Memory B cell (primary cell): ENCODE measurements around the gene NUP37.
A peak's percentile ranks its signal among the peaks of the same experiment; 100 is the strongest.
"Not testable (repeated sequence)": the region's sequence is repeated elsewhere in the genome, so short reads cannot be mapped to it uniquely, and the experiment has no call there.

Experiments
- ATAC-seq: fragments of 150-1000 bp; cut with Tn5 transposase; 2 replicates; pipeline ENCODE4 v1.10.0; 2021; ENCODE audit warnings: low read depth, mild to moderate bottlenecking, moderate library complexity
- DNase-seq, 2 donors: peaks; one replicate each; pipeline ENCODE4 v3.0.0; 2022; ENCODE audit warnings: low spot score in 2 of 2
- H3K27ac Mint-ChIP-seq: one replicate; pipeline ENCODE4 v1.8.0; 2022; ENCODE audit warnings: mild to moderate bottlenecking, moderate library complexity, mixed read lengths
- H3K27me3 Mint-ChIP-seq: one replicate; pipeline ENCODE4 v1.8.0; 2022; ENCODE audit warnings: mixed read lengths
- H3K36me3 Mint-ChIP-seq: one replicate; pipeline ENCODE4 v1.8.0; 2022; ENCODE audit warnings: mild to moderate bottlenecking, mixed read lengths
- H3K4me1 Mint-ChIP-seq: one replicate; pipeline ENCODE4 v1.8.0; 2022; ENCODE audit warnings: mixed read lengths
- H3K4me3 Mint-ChIP-seq: one replicate; pipeline ENCODE4 v1.8.0; 2022; ENCODE audit warnings: mild to moderate bottlenecking, moderate library complexity, mixed read lengths
- H3K9me3 Mint-ChIP-seq: one replicate; pipeline ENCODE4 v1.8.0; 2022; ENCODE audit warnings: mixed read lengths

Gene NUP37

DNA sequence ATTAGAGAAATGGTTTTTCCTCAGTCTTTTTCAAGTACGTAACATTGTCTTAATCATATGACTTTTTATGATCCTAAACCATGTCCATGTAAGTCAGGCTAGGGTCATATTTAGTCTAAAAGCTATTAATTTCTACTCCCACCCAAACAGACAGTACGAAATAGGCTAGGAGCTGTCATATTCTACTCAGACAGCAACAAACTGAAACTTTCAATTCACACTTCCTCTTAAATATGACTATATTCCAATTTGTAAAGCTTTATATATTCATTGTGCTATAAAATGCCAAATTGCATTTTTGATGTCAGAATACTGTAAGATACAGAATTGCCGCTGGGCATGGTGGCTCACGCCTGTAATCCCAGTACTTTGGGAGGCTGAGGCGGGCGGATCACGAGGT lies 3.5 kb downstream of the NUP37 start:
- H3K27me3 Mint-ChIP-seq: no peaks in the 10 kb centered on the region
- no peak overlapping the region for H3K27ac Mint-ChIP-seq
- H3K9me3 Mint-ChIP-seq: no peaks in the 10 kb centered on the region
- DNase-seq: no peak
- peaks cover 15% of the 10 kb centered on the region for H3K4me1 Mint-ChIP-seq
- H3K4me3 Mint-ChIP-seq: no peak overlapping the region
- H3K36me3 Mint-ChIP-seq: peaks cover 16% of the 10 kb centered on the region
- ATAC-seq: no peak

DNA sequence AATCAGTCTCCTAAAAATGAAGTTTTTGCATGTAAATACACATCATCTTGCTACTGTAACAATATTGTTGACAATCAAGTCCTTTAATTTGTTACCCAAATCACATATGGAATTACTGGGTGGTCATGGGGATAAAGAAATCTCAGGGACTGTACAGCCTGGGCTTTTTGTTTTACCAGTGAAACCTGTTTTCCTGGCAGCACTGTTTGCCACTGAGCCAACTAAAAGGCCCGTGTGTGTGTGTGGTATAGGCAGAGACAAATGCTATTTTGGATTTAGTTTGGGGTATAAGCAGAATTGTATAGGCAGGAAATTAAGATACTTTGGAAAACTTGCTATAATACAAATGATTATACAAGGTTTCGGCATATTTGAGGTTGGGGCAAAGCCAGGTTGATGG lies 5.7 kb downstream of the NUP37 start:
- no peak overlapping the region for H3K27ac Mint-ChIP-seq
- no peaks in the 10 kb centered on the region for H3K9me3 Mint-ChIP-seq
- ATAC-seq (no peak), DNase-seq (no peak)
- H3K36me3 Mint-ChIP-seq: peaks cover 31% of the 10 kb centered on the region
- no peak overlapping the region for H3K4me3 Mint-ChIP-seq
- no peaks in the 10 kb centered on the region for H3K27me3 Mint-ChIP-seq
- peaks cover 5% of the 10 kb centered on the region for H3K4me1 Mint-ChIP-seq

DNA sequence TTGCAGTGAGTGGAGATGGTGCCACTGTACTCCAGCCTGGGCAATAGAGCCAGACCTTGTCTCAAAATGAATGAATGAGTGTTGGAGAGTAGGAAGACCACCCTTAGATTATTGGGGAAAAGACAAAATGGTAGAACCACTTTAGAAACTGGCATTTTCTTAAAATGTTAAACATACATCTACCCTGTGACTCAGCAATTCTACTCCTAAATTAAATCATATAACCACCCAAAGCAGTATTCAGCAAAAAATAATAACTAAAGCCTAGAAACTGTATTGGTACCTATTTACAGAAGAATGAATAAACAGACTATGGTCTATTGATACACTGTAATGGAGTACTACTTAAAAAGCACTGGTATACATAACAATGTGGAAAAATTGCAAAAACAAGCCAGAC lies 9.1 kb downstream of the NUP37 start:
- no peaks in the 10 kb centered on the region for H3K27me3 Mint-ChIP-seq
- no peaks in the 10 kb centered on the region for H3K9me3 Mint-ChIP-seq
- ATAC-seq (no peak), DNase-seq (no peak)
- H3K4me3 Mint-ChIP-seq: no peak overlapping the region
- H3K4me1 Mint-ChIP-seq: peaks cover 2% of the 10 kb centered on the region
- H3K36me3 Mint-ChIP-seq: peaks cover 45% of the 10 kb centered on the region
- H3K27ac Mint-ChIP-seq: no peak overlapping the region

DNA sequence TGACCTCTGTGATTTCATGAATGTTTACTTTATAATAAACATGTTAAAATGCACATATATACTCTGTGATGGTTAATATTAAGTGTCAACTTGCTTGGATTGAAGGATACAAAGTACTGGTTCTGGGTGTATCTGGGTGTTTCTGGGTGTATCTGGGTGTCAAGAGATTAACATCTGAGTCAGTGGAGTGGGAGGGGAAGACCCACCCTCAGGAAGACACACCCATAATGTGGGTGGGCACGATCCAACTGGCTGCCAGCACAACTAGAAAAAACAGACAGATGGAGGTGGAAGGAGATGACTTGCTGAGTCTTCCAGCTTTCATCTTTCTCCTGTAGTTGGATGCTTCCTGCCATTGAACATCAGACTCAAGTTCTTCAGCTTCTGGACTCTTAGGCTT lies 11.9 kb downstream of the NUP37 start:
- no peaks in the 10 kb centered on the region for H3K4me1 Mint-ChIP-seq
- H3K36me3 Mint-ChIP-seq: peaks cover 53% of the 10 kb centered on the region
- no peak overlapping the region for H3K27ac Mint-ChIP-seq
- ATAC-seq: no peak
- DNase-seq: no peak
- no peaks in the 10 kb centered on the region for H3K27me3 Mint-ChIP-seq
- H3K4me3 Mint-ChIP-seq: no peak overlapping the region
- no peaks in the 10 kb centered on the region for H3K9me3 Mint-ChIP-seq

DNA sequence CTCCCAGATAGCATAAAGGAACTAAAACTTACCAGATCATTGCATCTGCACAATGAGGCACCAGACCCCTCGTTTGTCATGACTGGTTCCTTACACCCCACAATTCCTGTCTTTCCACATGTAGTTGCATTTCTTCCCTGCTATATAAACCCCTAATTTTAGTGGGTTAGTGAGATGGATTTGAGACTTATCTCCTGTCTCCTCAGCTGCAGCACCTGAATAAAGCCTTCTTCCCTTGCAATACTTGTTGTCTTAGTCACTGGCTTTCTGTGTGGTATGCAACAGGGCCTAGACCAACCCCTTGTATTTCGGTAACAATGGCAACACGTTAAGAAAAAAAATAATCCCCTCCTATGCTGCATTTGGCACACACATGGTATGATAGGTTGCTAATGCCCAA lies 13.0 kb downstream of the NUP37 start:
- H3K9me3 Mint-ChIP-seq: no peaks in the 10 kb centered on the region
- H3K4me1 Mint-ChIP-seq: no peaks in the 10 kb centered on the region
- DNase-seq (no peak), ATAC-seq (no peak)
- H3K27me3 Mint-ChIP-seq: no peaks in the 10 kb centered on the region
- H3K27ac Mint-ChIP-seq: no peak overlapping the region
- no peak overlapping the region for H3K4me3 Mint-ChIP-seq
- peaks cover 54% of the 10 kb centered on the region for H3K36me3 Mint-ChIP-seq

DNA sequence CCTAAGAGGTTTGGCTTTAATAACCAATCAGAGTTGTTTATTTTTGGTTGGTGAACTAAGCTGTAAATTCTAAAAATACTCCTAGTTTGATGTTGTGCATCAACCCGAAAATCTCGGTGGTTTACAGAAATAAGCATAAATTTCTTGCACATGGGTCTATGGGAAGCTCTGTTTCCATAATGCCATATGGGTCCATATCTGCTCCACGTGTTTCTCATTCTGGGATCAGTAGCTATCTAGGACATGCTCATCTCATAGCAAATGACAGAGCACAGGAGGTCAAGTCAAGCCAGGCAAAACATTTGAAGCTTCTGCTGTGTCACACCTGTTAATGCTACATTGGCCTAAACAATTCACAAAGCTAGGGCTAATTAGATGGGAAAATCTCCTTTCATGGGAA lies 23.1 kb downstream of the NUP37 start:
- H3K27ac Mint-ChIP-seq: no peak overlapping the region
- no peak for DNase-seq
- no peak for ATAC-seq
- no peaks in the 10 kb centered on the region for H3K4me1 Mint-ChIP-seq
- H3K9me3 Mint-ChIP-seq: no peaks in the 10 kb centered on the region
- no peaks in the 10 kb centered on the region for H3K27me3 Mint-ChIP-seq
- H3K36me3 Mint-ChIP-seq: peaks cover 13% of the 10 kb centered on the region
- no peak overlapping the region for H3K4me3 Mint-ChIP-seq

DNA sequence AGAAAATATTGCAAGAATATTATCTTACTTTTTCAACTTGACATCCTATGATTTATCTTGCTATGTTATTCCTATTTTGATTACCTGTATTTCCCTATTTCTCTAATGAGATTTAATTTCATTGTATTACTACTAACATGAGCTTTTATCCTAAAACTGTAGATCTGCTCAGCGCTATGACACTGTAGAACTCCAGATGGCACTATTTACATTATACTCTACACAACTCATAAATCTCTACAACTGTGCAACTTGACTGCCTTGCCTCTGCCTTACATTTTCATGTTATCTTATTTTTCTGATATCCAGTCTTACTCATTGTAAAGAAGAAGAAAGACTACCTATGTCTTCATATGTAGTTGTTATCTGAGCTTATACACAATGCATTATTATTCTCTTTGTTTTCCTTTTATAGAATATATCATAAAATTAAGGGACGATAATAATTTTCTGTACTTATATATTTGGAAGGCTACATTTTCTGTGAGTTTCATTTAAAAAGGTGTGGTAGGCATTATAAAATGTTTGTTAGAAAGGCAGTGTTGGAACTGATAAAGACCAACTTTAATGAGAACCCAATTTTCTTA lies 24.1 kb downstream of the NUP37 start:
- H3K27me3 Mint-ChIP-seq: no peaks in the 10 kb centered on the region
- DNase-seq (no peak), ATAC-seq (peak; percentile 32)
- no peak overlapping the region for H3K4me3 Mint-ChIP-seq
- no peaks in the 10 kb centered on the region for H3K9me3 Mint-ChIP-seq
- H3K36me3 Mint-ChIP-seq: peaks cover 13% of the 10 kb centered on the region
- H3K4me1 Mint-ChIP-seq: no peaks in the 10 kb centered on the region
- H3K27ac Mint-ChIP-seq: no peak overlapping the region

DNA sequence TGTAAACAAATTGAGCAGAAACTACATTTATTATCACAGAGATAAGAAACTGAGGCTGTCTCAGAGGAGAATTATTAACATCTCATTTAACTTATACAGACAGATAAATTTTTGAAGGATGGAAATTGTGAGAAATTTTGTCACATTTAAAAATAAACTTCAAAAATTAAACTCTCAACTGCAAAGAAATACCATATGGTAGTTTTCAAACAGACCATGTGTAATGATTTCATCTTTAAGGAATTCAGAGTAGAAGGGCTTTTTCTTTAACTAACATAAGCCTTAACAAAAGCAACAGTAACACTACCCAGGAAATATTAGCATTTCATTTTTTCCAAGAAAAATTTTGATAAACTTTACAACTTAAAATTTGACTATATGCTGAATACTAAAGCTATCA lies 26.6 kb downstream of the NUP37 start:
- no peak for ATAC-seq
- H3K4me1 Mint-ChIP-seq: no peaks in the 10 kb centered on the region
- H3K9me3 Mint-ChIP-seq: no peaks in the 10 kb centered on the region
- H3K27me3 Mint-ChIP-seq: no peaks in the 10 kb centered on the region
- peaks cover 14% of the 10 kb centered on the region for H3K36me3 Mint-ChIP-seq
- DNase-seq: no peak
- no peak overlapping the region for H3K27ac Mint-ChIP-seq
- H3K4me3 Mint-ChIP-seq: no peak overlapping the region

DNA sequence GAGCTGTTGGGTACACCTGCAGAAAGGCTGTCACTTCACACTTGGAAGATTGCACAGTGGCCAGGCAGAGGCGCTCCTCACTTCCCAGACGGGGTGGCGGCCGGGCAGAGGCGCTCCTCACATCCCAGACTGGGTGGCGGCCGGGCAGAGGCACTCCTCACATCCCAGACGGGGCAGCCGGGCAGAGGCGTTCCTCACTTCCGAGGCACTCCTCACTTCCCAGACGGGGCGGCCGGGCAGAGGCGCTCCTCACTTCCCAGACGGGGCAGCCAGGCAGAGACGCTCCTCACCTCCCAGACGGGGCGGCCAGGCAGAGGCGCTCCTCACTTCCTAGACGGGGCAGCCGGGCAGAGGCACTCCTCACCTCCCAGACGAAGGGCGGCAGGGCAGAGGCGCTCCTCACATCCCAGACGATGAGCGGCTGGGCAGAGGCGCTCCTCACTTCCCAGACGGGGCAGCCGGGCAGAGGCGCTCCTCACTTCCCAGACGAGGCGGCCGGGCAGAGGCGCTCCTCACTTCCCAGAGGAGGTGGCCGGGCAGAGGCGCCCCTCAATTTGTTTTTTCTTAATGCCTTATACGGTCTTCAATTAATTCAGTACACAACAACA lies 30.6 kb downstream of the NUP37 start:
- not testable (repeated sequence) for ATAC-seq, H3K4me3 Mint-ChIP-seq, DNase-seq, H3K4me1 Mint-ChIP-seq, H3K27me3 Mint-ChIP-seq, H3K27ac Mint-ChIP-seq, H3K9me3 Mint-ChIP-seq
- H3K36me3 Mint-ChIP-seq: peaks cover 16% of the 10 kb centered on the region

DNA sequence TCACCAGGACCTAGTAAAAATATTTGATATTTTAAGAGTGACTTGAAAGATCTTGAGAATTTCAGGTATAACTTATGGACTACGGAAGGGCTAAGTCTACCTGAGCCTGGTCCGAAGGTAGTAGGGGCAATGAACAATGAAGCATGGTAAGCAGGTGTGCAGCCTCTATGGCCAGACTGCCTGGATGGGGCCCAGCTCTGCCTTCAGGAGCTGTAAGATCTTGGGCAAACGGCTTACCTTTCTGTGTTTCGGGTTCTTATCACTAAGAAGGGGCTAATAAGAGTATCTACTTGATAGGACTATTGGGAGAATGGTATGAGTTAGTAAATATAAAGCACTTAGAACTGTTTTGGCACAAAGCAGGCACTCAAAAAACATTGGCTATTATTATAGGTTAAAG lies 39.1 kb downstream of the NUP37 start:
- Mint-ChIP-seq H3K36me3 (peaks cover 27% of the 10 kb centered on the region), H3K27me3 (no peaks in the 10 kb centered on the region), H3K9me3 (no peaks in the 10 kb centered on the region), H3K27ac (no peak overlapping the region), H3K4me3 (no peak overlapping the region), H3K4me1 (no peaks in the 10 kb centered on the region)
- ATAC-seq (no peak), DNase-seq (no peak)

DNA sequence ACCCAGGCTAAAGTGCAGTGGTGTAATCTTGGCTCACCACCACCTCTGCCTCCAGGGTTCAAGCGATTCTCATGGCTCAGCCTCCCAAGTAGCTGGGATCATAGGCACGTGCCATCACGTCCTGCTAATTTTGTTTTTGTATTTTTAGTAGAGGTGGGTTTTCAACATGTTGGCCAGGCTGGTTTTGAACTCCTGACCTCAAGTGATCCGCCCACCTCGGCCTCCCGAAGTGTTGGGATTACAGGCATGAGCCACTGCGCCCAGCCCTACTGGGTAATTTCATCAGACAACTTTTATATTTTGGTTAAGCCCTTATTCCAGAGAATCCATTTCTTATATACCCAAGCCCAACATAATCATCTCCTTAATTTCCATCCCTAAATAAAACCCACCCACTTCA lies 47.8 kb downstream of the NUP37 start:
- DNase-seq, H3K4me3 Mint-ChIP-seq, ATAC-seq, H3K27ac Mint-ChIP-seq, H3K4me1 Mint-ChIP-seq, H3K27me3 Mint-ChIP-seq, H3K9me3 Mint-ChIP-seq, H3K36me3 Mint-ChIP-seq: not testable (repeated sequence)

DNA sequence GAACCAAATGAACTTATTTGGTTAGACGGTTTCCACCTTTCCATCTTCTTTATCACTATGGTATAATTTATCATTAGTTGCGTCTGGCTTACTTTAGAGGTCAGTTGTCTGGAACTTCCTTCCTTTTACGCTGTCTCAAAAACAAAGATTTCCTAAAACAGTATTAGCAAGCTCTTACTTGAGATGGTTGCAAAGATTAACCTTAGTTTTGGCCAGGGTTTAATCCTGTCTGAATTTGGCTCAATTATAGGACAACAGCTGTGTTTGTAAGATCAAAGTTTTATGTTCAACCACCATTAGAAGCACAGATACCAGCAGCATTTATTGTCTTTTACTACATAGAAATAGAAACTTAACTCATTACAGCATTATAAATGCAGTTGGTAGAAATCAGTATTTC lies 50.2 kb downstream of the NUP37 start:
- no peaks in the 10 kb centered on the region for H3K27me3 Mint-ChIP-seq
- no peak overlapping the region for H3K4me3 Mint-ChIP-seq
- ATAC-seq: no peak
- peaks cover 1% of the 10 kb centered on the region for H3K36me3 Mint-ChIP-seq
- H3K9me3 Mint-ChIP-seq: no peaks in the 10 kb centered on the region
- no peak for DNase-seq
- no peaks in the 10 kb centered on the region for H3K4me1 Mint-ChIP-seq
- no peak overlapping the region for H3K27ac Mint-ChIP-seq

DNA sequence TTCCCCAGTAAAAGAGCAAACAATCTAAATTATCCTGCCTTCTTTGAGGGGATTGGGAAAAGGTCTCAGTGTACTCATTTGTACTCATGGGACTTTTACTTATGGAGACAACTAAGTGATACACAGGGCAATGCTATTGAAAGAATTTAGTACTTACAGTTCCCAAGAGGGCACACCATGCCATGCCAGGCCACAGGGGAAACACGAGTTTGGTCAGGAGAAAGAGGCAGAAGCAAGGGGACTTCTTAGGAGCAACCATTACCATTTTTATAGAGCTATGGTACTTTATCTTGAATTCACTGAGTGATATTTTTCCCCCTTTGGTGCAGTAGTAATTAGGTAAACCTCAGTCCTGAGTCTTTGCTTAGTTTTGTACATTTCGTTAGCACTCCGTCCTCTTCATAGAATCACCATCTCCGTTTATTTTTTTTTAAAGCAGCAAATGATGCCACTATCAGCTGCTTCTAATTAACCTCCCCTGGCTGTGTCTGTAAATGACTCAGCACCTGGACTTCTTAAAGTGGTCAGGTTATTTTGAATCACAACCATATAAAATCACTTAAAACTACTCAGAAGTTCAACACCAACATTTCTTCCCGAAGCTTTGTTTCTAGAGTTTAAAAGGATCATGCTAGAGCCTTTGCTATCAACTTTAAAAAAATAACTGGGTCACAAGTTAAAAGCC lies 52.2 kb downstream of the NUP37 start:
- no peaks in the 10 kb centered on the region for H3K27me3 Mint-ChIP-seq
- no peaks in the 10 kb centered on the region for H3K9me3 Mint-ChIP-seq
- ATAC-seq: no peak
- no peak overlapping the region for H3K4me3 Mint-ChIP-seq
- no peaks in the 10 kb centered on the region for H3K36me3 Mint-ChIP-seq
- no peaks in the 10 kb centered on the region for H3K4me1 Mint-ChIP-seq
- no peak for DNase-seq
- H3K27ac Mint-ChIP-seq: no peak overlapping the region

DNA sequence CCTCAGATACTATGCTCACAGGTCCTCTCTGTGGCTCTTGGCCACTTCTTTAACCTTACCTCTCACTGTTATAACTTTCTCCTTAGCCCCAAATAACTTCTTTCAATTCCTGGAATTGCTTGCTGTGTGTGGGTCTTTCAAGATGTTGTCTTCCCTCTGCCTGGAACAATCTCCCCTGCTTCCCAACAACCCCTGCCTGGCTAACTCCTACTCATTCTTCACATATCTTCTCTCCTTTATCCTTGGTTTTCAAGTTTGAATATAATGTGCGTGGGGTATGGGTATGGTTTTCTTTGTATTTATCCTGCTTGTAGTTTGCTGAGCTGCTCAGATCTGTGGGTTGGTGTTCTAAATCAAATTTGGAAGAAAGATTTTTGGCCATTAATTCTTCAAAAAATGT lies 55.4 kb downstream of the NUP37 start:
- DNase-seq: no peak
- H3K27me3 Mint-ChIP-seq: no peaks in the 10 kb centered on the region
- H3K36me3 Mint-ChIP-seq: no peaks in the 10 kb centered on the region
- H3K27ac Mint-ChIP-seq: no peak overlapping the region
- H3K4me1 Mint-ChIP-seq: peaks cover 9% of the 10 kb centered on the region
- H3K4me3 Mint-ChIP-seq: no peak overlapping the region
- no peaks in the 10 kb centered on the region for H3K9me3 Mint-ChIP-seq
- no peak for ATAC-seq

DNA sequence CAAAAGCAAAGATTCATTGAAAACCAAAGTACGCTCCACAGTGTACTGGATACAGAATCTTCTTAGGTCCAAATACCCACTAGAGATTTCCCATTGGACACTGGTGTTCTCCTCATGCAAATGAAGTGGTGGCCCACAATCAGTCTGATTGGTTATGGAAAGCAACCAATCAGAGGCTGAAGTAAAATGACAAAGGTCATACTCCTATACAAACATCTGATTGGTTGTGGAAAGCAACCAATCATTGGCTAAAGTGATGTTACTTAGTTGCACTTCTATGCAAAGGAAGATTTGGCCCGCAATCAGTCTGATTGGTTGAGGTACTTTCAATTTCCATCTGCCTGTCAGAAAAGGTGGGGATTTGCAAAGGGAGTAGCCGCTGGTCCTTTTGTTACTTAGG lies 56.8 kb downstream of the NUP37 start:
- ATAC-seq (no peak), DNase-seq (no peak)
- Mint-ChIP-seq H3K36me3 (peaks cover 6% of the 10 kb centered on the region), H3K9me3 (no peaks in the 10 kb centered on the region), H3K27me3 (no peaks in the 10 kb centered on the region), H3K4me1 (peaks cover 9% of the 10 kb centered on the region), H3K4me3 (no peak overlapping the region), H3K27ac (no peak overlapping the region)
